Cardiac septum (tissue), 1 donor: Measurements from ENCODE around the gene ID2. TPM values are rescaled to one million over a fixed set of nuclear protein-coding genes. Genes with fewer than 3 reads are reported as not detected.

ENCODE experiments used
- DNase-seq: peaks from one replicate; pipeline ENCODE4 v3.0.0-alpha.2; 2020; ENCODE audit warnings: low spot score
- intact Hi-C: fragments of 100-400 bp; cut with DNase I; formaldehyde crosslinking; loops from one replicate; pipeline ENCODE4 v1.14.0; 2022
- total RNA-seq: library from RNA; stranded (reverse); fragmentation: NEBNext Ultra II Directional; extraction: Animal tissue kit (Norgen Biotek cat#: 25700); gene quantifications from one replicate; pipeline ENCODE4 v1.2.1, GENCODE V29; 2021
- donor health status: DM: no; HTN: no; CAD: no.

Gene ID2
- total RNA-seq, 1 donor from 2014 or later = 35.1 TPM

DNA sequence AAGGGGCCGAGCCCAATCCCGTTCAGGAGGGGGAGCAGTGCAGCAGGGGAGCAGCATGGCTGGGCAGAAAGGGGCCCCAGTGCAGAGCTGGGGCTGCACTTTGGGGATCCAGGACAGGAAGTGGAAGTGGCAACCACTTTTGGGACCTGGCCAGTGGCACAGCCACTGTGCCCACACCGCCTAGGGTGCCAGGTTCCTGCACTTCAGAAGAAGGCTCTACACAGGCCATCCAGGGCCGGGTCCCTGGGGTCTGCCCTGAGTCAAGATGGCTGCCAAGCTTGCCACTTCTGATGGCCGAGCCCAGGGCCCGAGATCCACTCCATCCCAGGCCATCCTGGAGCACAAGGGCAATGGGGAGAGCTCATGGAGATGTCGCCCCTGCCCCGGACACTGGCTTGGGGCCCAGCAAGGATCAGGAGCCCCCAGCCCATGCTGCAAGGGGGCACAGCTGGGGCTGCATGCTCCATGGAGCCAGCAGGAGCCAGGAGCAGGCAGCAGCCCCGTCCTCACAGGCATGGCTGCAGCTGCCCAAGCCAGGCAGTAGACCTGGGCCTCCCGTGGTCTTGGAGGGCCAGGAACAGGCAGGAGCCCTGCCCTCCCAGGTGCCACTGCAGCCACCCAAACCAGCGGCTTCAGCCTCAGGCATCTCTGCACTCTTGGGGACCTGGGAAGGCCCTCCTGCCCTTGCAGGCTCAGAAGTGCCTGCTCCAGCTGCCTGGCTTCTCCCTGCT lies 35.0 kb upstream of the ID2 start:
- intact Hi-C loops = no loop called here
- DNase-seq = peak; percentile 59

- DNase-seq = no peak
- intact Hi-C loops = no loop called here
Measured at GRCh38 chr2:8647462-8647857, 34.4 kb upstream of the ID2 start.

GRCh38 chr2:8648441-8649213 lies 33.2 kb upstream of the ID2 start:
- peak; percentile 66 for DNase-seq
- intact Hi-C loops = no loop called here

DNA sequence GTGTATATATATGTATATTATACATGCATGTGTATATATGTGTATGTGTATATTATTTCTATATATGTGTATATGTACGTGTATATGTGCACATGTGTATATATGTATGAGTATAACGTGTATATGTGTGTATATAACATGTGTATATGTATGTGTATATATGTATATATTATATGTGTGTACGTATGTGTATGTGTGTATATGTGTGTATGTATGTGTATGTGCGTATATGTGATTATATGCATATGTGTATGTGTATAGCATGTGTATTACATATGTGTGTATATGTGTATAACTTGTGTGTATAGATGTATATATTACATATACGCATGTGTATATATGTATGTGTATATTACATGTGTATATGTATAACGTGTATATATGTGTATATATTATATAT lies 32.1 kb upstream of the ID2 start:
- DNase-seq = no peak
- intact Hi-C loops = no loop called here

- intact Hi-C loops = no loop called here
- peak; percentile 69 for DNase-seq
Measured at GRCh38 chr2:8650256-8650655, 31.6 kb upstream of the ID2 start.

- peak; percentile 67 for DNase-seq
- intact Hi-C loops = no loop called here
Measured at GRCh38 chr2:8652774-8653426, 29.0 kb upstream of the ID2 start.

DNA sequence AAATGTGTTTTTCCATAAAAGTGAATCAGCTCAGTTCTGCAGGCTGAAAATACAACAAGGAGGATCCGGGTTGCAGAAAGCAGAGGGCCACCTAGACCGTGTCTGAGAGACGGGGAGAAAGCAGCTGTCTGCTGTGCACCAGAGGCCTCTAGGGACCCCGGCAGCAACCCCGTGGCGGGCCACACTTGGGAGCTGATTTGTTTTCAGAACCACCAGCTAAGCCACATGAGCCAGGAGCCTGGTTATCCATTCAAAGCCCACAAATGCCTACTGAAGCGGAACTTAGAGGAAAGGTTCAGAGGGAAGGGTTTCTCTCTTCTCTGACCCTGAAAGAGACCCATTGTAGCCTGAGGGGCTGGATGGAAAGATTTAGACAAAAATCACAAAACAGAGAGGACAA lies 28.4 kb upstream of the ID2 start:
- DNase-seq = peak; percentile 43
- intact Hi-C loops = no loop called here

- intact Hi-C loops = no loop called here
Measured at GRCh38 chr2:8654041-8654440, 27.8 kb upstream of the ID2 start.

DNA sequence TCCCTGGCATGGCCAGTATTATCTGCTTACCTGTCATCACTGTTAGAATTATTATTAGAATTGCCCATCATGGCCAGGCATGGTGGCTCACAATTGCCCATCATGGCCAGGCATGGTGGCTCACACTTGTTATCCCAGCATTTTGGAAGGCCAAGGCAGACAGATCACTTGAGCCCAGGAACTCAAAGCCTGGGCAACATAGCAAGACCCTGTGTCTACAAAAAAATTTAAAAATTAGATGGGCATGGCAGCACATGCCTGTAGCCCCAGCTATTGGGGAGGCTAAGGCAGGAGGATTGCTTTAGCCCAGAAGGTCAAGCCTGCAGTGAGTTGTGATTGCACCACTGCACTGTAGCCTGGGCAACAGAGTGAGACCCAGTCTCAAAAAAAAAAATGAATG lies 27.4 kb upstream of the ID2 start:
- DNase-seq = peak; percentile 19
- intact Hi-C loops = no loop called here

More at GRCh38 chr2:8654041-8654440, 27.8 kb upstream of the ID2 start:
- peak; percentile 64 for DNase-seq

DNA sequence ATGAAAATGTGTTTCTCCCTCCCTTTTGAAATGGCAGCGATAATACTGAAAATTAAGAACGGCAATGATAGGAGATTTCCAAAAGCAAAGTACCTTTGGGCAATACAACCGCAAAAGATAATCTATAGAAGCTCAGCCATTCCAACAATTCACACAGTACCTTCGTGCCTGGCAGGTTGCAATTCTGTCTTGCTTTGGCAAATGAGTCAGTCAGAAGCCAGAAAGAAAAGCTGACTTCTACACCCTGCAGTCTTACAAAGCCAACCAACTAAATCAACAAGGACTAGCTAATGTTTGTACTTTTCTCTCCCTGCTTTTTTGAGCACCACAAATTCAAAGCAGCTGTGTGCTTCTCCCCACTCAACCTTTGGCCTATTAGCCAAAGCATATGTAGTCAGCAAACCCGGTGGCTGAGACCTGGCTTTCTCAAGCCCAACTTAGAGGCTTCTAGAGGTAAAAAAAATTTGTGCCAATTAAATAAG lies 25.7 kb upstream of the ID2 start:
- intact Hi-C loops = no loop called here
- no peak for DNase-seq

DNA sequence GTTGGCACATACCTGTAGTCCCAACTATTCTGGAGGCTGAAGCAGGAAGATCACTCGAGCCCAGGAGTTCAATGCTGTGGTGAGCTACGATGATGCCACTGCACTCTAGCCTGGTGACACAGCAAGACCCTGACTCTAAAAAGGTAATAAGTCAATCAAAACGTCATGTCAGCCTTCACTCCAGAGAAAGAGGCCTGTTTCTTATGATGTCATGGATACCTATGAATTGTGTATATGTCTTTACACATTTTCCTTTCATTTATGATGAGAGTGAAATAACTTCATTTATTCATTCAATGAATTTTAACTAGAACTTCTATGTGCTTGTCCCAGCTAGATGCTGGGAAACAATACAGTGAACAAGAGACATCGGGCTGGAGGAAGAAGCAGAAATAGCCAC lies 25.0 kb upstream of the ID2 start:
- DNase-seq = no peak
- intact Hi-C loops = no loop called here

- intact Hi-C loops = no loop called here
- DNase-seq = peak; percentile 72
Measured at GRCh38 chr2:8657423-8658062, 24.3 kb upstream of the ID2 start.

GRCh38 chr2:8658064-8658862 lies 23.6 kb upstream of the ID2 start:
- peak; percentile 64 for DNase-seq
- intact Hi-C loops = no loop called here

DNA sequence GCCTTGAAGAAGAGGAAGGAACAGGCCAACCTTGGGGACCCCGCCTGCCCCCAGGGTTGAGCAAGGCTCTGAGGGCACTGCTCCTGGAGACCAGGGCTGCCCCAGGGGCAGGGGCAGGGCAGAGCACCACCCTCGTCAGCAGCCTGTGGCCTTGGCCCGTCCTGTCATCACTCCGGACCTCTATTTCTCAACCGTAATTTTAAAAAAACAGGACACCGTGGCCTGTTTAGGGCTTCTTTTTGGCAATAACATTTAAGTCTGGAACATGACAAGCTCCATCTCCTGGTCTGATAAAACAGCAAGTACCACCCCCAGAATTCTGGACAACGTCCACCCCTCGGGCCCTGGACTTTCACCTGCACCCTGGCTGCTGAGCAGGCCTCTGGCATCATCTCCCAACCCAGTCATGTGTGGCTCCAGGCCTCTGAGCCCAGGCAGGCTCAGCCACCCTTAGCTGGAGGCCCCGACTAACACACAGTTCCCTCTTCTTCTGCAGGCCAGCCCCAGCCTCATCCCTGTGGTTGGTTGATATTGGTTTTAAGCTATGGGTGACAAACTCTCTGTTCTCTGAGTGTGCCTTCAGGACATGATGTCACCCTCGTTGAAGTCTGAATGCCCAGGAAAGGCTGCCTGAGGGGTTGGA lies 22.6 kb upstream of the ID2 start:
- intact Hi-C loops = no loop called here
- DNase-seq = peak; percentile 64

DNA sequence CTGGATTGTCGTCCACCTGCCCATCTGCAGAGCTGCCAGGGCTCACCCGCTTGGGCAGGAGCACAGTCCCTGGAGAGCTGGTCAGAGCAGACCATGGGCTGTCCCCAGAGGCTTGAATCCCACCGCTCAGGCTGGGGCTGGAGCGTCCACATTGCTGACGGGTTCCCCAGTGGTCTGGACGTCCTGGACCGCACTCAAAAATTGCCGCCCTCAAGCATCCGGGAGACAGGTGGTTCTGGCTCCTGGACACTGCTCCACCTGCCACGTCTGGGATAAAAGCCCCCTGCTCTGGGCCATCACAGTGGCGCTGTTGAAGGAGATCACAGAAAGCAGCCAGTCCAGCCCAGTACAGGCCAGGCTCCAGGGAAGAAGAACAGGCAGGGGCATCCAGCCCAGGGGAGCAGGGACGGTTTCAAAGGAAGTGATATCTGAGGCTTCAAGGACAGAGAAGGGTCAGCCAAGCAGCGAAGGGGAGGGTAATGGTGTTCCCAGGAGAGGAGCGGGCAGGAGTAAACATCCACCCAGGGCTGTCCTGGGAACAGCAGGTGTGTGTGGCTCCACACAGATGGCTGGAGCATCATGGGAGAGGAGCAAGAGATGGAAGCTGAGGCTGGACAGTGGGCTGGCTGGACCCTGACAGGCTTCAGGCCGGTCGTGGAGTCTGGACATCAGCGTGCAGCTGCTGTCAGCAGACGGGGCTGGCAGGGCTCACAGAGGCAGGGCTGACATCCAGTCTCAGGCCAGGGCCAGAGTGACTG lies 21.9 kb upstream of the ID2 start:
- DNase-seq = peak; percentile 71
- intact Hi-C loops = no loop called here

- intact Hi-C loops = no loop called here
- no peak for DNase-seq
Measured at GRCh38 chr2:8661235-8661634, 20.6 kb upstream of the ID2 start.

- intact Hi-C loops = no loop called here
- DNase-seq = no peak
Measured at GRCh38 chr2:8661736-8662135, 20.1 kb upstream of the ID2 start.

- peak; percentile 61 for DNase-seq
- intact Hi-C loops = no loop called here
Measured at GRCh38 chr2:8662239-8662879, 19.5 kb upstream of the ID2 start.
